NK-92 (cell line): ENCODE results near the gene MPDU1.
A peak's percentile ranks its signal among the peaks of the same experiment; 100 is the strongest.

Experiments used
- DNase-seq: peaks from one replicate; lab custom pipeline; 2025; ENCODE audit not compliant: unreplicated experiment; lab: John Stamatoyannopoulos, UW

Gene MPDU1

DNA sequence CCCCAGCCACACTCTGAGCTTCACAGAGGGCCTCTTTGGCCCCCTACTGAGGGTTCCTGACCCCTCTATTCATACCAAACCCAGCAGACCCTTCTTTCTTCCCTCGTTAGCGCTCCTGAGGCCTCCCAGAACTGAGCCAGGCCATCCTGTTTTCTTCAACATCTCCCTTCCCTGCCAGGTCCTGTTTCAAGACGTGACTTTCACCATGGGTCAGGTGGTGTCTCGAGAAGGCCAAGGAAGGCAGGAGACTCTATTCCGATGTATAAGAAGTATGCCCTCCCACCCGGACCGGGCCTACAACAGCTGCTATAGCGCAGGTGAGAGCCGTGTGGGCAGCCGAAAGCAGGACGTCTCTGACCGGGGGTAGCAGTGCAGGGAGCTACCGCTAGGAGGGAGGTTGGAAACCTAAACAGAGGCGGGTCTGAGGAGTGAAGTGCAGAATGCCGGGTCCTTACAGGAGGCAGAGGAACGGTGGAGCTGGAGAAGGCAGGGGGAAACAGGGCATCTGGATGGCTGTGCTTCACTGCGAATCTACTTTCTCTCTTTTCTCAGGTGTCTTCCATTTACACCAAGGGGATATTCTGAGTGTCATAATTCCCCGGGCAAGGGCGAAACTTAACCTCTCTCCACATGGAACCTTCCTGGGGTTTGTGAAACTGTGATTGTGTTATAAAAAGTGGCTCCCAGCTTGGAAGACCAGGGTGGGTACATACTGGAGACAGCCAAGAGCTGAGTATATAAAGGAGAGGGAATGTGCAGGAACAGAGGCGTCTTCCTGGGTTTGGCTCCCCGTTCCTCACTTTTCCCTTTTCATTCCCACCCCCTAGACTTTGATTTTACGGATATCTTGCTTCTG, 23.3 kb upstream of the MPDU1 start:
- no peak for DNase-seq

GRCh38 chr17:7561028-7561575, 22.6 kb upstream of the MPDU1 start:
- DNase-seq = no peak

- peak; percentile 51 for DNase-seq
Measured at GRCh38 chr17:7561589-7562207, 22.0 kb upstream of the MPDU1 start, which contains the start of gene SENP3. Gene SENP3 (plus strand): TSS chr17:7561919. CDS start chr17:7563077, 1,158 bp downstream.

GRCh38 chr17:7562208-7562605, 21.4 kb upstream of the MPDU1 start:
- DNase-seq = no peak

DNA sequence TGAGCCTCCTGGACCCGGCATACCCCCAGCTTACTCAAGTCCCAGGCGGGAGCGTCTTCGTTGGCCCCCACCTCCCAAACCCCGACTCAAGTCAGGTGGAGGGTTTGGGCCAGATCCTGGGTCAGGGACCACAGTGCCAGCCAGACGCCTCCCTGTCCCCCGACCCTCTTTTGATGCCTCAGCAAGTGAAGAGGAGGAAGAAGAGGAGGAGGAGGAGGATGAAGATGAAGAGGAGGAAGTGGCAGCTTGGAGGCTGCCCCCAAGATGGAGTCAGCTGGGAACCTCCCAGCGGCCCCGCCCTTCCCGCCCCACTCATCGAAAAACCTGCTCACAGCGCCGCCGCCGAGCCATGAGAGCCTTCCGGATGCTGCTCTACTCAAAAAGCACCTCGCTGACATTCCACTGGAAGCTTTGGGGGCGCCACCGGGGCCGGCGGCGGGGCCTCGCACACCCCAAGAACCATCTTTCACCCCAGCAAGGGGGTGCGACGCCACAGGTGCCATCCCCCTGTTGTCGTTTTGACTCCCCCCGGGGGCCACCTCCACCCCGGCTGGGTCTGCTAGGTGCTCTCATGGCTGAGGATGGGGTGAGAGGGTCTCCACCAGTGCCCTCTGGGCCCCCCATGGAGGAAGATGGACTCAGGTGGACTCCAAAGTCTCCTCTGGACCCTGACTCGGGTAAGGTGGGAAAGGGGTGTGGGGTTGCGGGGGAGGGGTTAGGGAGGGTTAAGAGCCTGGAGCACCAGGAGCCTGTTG, 20.4 kb upstream of the MPDU1 start:
- DNase-seq = no peak

- no peak for DNase-seq
Measured at GRCh38 chr17:7569571-7569970, 14.1 kb upstream of the MPDU1 start.

GRCh38 chr17:7570351-7570750, 13.3 kb upstream of the MPDU1 start:
- no peak for DNase-seq

DNA sequence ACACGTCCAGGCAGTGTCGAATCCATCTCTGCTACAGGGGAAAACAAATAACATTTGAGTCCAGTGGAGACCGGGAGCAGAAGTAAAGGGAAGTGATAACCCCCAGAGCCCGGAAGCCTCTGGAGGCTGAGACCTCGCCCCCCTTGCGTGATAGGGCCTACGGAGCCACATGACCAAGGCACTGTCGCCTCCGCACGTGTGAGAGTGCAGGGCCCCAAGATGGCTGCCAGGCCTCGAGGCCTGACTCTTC, 11.4 kb upstream of the MPDU1 start:
- DNase-seq = no peak

DNA sequence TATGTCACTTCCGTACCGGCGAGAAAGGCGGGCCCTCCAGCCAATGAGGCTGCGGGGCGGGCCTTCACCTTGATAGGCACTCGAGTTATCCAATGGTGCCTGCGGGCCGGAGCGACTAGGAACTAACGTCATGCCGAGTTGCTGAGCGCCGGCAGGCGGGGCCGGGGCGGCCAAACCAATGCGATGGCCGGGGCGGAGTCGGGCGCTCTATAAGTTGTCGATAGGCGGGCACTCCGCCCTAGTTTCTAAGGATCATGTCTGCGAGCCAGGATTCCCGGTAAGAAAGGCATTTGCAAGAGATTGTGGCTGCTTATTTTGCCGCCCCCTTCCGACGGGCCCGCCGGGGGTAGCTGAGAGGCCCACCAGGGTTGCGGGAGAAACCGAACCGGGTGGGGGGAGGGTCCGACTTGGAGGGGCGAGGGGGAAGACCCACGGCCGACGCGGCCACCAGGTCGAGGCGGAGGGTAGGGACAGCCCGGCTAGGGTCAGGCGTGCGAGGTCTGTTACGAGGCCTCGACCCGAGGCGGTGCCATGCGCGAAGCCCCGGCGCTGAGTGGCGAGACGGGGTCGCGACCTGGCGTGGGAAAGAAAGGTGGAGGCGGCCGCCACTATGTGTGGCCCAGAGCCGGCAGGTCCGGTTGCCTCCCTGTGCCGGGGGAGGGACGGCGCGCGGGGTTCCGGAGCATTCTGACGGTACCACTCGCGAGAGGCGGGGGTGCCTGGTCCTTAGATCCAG, 10.9 kb upstream of the MPDU1 start:
- peak; percentile 94 for DNase-seq

DNA sequence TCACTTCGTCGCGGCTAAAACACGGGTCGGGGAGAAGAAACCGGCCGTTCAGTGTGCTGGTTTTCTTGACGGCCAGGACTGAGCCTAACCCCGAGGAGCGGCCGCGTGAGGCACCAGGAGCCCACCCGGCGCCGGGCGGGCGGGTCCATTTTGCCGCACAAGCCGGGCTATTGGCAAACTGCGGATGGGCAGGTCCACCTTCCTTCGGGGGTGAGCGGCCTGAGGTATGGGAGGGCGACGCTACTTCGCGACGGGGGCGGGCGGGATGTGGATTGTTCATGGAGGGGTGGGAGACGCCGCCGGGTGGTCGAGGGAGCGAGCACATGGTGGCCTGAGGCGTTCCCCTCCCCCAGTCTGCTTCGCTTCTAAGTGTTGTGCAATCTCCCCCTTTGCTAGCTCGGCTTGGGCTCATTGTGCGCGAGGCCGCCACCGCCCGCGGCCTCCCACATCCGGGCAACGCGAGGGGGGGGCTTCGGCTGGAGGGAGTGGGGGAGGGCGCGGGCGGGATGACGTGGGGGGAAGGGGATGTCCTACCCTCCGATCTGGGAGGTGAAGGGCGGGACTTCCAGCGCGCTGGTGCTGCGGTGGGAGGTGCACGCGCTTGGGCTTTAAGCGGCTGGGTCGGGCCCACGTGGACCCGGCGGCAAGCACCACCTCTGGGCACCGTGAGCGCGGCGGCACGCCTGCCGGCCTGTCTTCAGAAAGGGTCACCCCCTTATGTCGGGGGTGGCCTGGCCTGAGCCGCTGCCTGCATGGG, 10.2 kb upstream of the MPDU1 start:
- peak; percentile 33 for DNase-seq

- no peak for DNase-seq
Measured at GRCh38 chr17:7574176-7574953, 9.3 kb upstream of the MPDU1 start.

DNA sequence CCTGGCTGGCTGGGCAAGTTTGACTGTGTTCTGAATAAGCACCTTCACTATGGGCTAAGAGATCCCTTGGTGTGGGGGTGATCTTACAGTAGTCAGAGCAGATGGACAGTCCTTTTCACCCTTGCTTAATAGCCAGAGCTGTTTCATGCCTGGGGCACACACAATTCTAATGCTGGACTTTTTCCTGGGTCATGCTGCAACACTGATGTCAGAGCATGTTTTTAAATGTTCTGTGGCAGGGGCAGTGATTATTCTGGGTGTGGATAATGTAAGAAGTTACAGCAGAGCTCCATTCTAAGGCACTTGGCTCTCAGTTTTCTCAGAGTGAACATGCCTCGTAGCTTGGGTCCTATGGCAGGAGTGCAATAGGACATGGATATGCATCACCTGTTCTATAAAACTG, 8.2 kb upstream of the MPDU1 start:
- DNase-seq = no peak

- no peak for DNase-seq
Measured at GRCh38 chr17:7575959-7576358, 7.7 kb upstream of the MPDU1 start.

- DNase-seq = no peak
Measured at GRCh38 chr17:7576432-7576937, 7.2 kb upstream of the MPDU1 start.

GRCh38 chr17:7577327-7578199, 6.1 kb upstream of the MPDU1 start:
- no peak for DNase-seq

DNA sequence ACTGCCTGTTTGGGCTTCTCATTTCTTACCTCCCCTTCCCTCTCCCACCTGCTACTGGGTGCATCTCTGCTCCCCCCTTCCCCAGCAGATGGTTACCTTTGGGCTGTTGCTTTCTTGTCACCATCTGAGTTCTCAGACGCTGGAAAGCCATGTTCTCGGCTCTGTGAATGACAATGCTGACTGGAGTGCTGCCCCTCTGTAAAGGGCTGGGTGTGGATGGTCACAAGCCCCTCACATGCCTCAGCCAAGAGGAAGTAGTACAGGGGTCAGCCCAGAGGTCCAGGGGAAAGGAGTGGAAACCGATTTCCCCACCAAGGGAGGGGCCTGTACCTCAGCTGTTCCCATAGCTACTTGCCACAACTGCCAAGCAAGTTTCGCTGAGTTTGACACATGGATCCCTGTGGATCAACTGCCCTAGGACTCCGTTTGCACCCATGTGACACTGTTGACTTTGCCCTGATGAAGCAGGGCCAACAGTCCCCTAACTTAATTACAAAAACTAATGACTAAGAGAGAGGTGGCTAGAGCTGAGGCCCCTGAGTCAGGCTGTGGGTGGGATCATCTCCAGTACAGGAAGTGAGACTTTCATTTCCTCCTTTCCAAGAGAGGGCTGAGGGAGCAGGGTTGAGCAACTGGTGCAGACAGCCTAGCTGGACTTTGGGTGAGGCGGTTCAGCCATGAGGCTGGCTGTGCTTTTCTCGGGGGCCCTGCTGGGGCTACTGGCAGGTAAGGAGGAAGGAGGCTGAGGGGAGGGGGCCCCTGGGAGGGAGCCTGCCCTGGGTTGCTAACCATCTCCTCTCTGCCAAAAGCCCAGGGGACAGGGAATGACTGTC, 4.4 kb upstream of the MPDU1 start, which contains the start of gene CD68:
TSS of gene CD68 (plus strand) at position 638 of the 833 bp plus-strand sequence. CDS start at position 678, 40 bp downstream.
- DNase-seq = no peak

- no peak for DNase-seq
Measured at GRCh38 chr17:7579834-7580603, 3.6 kb upstream of the MPDU1 start.
